ENCODE measurements around the gene TSPAN7. TPM values are rescaled to one million over a fixed set of nuclear protein-coding genes. Genes with fewer than 3 reads are reported as not detected.

The TSPAN7 gene
- total and polyA plus RNA-seq, 2 of the 4 experiments (the other 2 are of a cell fraction) = not detected

DNA sequence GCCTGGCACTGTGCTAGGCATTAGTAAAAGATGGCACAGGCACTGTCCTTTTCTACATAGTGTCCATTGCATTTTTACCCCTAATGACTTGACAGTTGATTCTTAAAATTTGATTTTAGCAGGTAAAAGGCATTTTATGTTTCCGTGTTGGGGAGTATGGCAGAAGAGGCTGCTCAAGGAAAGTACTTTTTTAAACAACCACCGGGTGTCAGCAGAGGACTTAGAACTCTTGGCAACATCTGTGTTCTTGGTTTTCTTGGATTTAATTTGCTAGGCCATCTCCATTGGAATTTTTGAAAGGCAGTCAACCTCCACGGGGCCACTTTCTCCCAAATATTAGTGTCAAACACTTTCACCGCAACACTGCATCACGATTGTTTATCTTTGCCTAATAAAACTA is 102.9 kb downstream of the TSPAN7 start:
- no peak overlapping the region for H3K27ac ChIP-seq (ENCODE audit: insufficient read depth, low read length)
- no peak overlapping the region for H2BK20ac ChIP-seq (ENCODE audit: low read depth, low read length)
- H3K36me3 ChIP-seq (ENCODE audit: control insufficient read depth, insufficient read depth, low read length) = no peaks in the 10 kb centered on the region
- peak; percentile 72 for ATAC-seq (ENCODE audit: low read depth)
- in situ Hi-C loops (cut with MboI; ENCODE audit: low sequenced_read_pairs) = no loop called here
- no peaks in the 10 kb centered on the region for H3K9me3 ChIP-seq (ENCODE audit: control insufficient read depth, insufficient read depth, low read length)
- peak; percentile 52 for TF ChIP-seq RAD21 (IDR thresholded peaks at IDR 0.05; ENCODE audit: low read length)
- TF ChIP-seq, protein P1, sequence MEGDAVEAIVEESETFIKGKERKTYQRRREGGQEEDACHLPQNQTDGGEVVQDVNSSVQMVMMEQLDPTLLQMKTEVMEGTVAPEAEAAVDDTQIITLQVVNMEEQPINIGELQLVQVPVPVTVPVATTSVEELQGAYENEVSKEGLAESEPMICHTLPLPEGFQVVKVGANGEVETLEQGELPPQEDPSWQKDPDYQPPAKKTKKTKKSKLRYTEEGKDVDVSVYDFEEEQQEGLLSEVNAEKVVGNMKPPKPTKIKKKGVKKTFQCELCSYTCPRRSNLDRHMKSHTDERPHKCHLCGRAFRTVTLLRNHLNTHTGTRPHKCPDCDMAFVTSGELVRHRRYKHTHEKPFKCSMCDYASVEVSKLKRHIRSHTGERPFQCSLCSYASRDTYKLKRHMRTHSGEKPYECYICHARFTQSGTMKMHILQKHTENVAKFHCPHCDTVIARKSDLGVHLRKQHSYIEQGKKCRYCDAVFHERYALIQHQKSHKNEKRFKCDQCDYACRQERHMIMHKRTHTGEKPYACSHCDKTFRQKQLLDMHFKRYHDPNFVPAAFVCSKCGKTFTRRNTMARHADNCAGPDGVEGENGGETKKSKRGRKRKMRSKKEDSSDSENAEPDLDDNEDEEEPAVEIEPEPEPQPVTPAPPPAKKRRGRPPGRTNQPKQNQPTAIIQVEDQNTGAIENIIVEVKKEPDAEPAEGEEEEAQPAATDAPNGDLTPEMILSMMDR (conservative IDR thresholded peaks at IDR 0.05; ENCODE audit: low read depth, low read length) = peak; percentile 50
- peak; percentile 33; the same call in 1 of the 2 replicates for TF ChIP-seq SMC3 (IDR thresholded peaks at IDR 0.05; ENCODE audit: low read depth, low read length)
- TF ChIP-seq POLR2A (IDR thresholded peaks at IDR 0.05; ENCODE audit: low read depth, low read length) = no peak
- no peaks in the 10 kb centered on the region for H3K4me1 ChIP-seq (ENCODE audit: control insufficient read depth, insufficient read depth, low read length)
- H2AFZ ChIP-seq (replicated peaks; ENCODE audit: low read length, poor library complexity) = no peak overlapping the region
- BruUV-seq (replicated peaks) = no TSS peak
- no peak overlapping the region for H3K18ac ChIP-seq (ENCODE audit: low read depth, low read length)
- no peak overlapping the region for H4K8ac ChIP-seq (ENCODE audit: low read depth in 2 of 2, low read length in 2 of 2)
- no peak overlapping the region for H2BK15ac ChIP-seq (ENCODE audit: low read depth, low read length)
- intact Hi-C loops (cut with micrococcal nuclease) = loop anchor here (5.0 kb wide), 2 partner anchors 488 to 783 kb away; no protein-coding TSS in a partner anchor
- H2AK9ac ChIP-seq (replicated peaks; ENCODE audit: low read depth, low read length, poor library complexity) = no peak overlapping the region
- H3K79me1 ChIP-seq (ENCODE audit: low read depth in 1 of 2, low read length in 2 of 2) = no peaks in the 10 kb centered on the region
- H3K9ac ChIP-seq (ENCODE audit: low read depth, low read length) = no peak overlapping the region
- H3K9me1 ChIP-seq (ENCODE audit: insufficient read depth, low read length) = no peaks in the 10 kb centered on the region
- POLR2A ChIA-PET (ENCODE audit: unreplicated experiment) = no interaction called here
- no peak overlapping the region for H3K23ac ChIP-seq (ENCODE audit: low read depth, low read length)
- CTCF ChIA-PET = interaction anchor here (0.6 kb wide), 1 partner anchor 37 kb away, joined by 3 read pairs; no protein-coding TSS in a partner anchor
- H4K91ac ChIP-seq (ENCODE audit: insufficient read depth, low read depth, low read length) = no peak overlapping the region
- dilution Hi-C loops (cut with HindIII; ENCODE audit: low sequenced_read_pairs, unreplicated experiment) = no loop called here
- H3K4ac ChIP-seq (ENCODE audit: low read depth, low read length) = no peak overlapping the region
- H2BK5ac ChIP-seq (ENCODE audit: low read depth, low read length, poor library complexity, severe bottlenecking) = no peak overlapping the region
- peaks cover 4% of the 10 kb centered on the region for H3K27me3 ChIP-seq (ENCODE audit: control insufficient read depth, insufficient read depth, low read length)
- no peak overlapping the region for H3K14ac ChIP-seq (replicated peaks; ENCODE audit: low read depth, low read length)
- DNase-seq = peak; percentile 43
- H2BK120ac ChIP-seq (ENCODE audit: low read depth, low read length) = no peak overlapping the region
- H3K4me2 ChIP-seq (ENCODE audit: low read depth, low read length) = no peak overlapping the region
- H2AK5ac ChIP-seq (ENCODE audit: low read depth, low read length) = no peak overlapping the region
- WGBS, 2 experiments (ENCODE audit: extremely low coverage in 2 of 2, insufficient read length in 1 of 2) = 18% methylated on average over 2 of the region's 5 CpGs; no CpG with 5 or more reads in 1 of the 2 experiments
- no peak overlapping the region for H3K4me3 ChIP-seq (ENCODE audit: insufficient read depth, low read depth, low read length)
- H4K5ac ChIP-seq (ENCODE audit: low read depth, low read length) = no peak overlapping the region
- no peaks in the 10 kb centered on the region for H4K20me1 ChIP-seq (ENCODE audit: insufficient read depth, low read length)
- no peak overlapping the region for H3K56ac ChIP-seq (ENCODE audit: extremely low read depth, insufficient read depth, low read length)

All from IMR-90 (cell line).